NOMO-1 (cell line): ENCODE data around the gene SFI1.

Experiments
- DNase-seq, 2 experiments: peaks; one replicate each; lab custom pipeline; 2025; ENCODE audit not compliant: unreplicated experiment in 2 of 2; lab: John Stamatoyannopoulos, UW

The SFI1 gene

GRCh38 chr22:31661851-31662667 is 165.7 kb downstream of the SFI1 start, which contains the start of gene PISD:
PISD (minus strand) TSS chr22:31662215; CDS start chr22:31662208, 7 bp downstream.
- peak; percentile 93 to 95 for DNase-seq

GRCh38 chr22:31662668-31663037 is 166.3 kb downstream of the SFI1 start:
- DNase-seq = no peak
